Adrenal gland (tissue), 12 donors: Measurements from ENCODE around the gene TNS4. TPM values are rescaled to one million over a fixed set of nuclear protein-coding genes. Genes with fewer than 3 reads are reported as not detected.

Source experiments
- DNase-seq, 7 donors: peaks; one replicate each; pipeline ENCODE4 v3.0.0-alpha.2; 2019 to 2020
- H3K27ac ChIP-seq, 5 donors: fragments of 200-600 bp; sonication (generic) in 4 of 5; 1 replicate in 3 of 5; 2 replicates in 2 of 5; pipeline versions ENCODE4 v1.5.1 to v1.8.0; 2016 to 2020; ENCODE audit warnings: mild to moderate bottlenecking in 1 of 5
- H3K27me3 ChIP-seq: fragments of 200-600 bp; 2 replicates; pipeline ENCODE4 v1.8.0; 2021
- H3K36me3 ChIP-seq, 2 donors: fragments of 200-600 bp; replicated peaks in 1 of 2; 1 replicate in 1 of 2; 2 replicates in 1 of 2; pipeline versions ENCODE4 v1.5.1 to v1.8.0; 2018 to 2022
- H3K4me1 ChIP-seq, 2 donors: fragments of 200-600 bp; replicated peaks in 1 of 2; 1 replicate in 1 of 2; 2 replicates in 1 of 2; pipeline versions ENCODE4 v1.5.1 to v1.8.0; 2018 to 2021
- H3K4me3 ChIP-seq, 4 donors: fragments of 200-600 bp; sonication (generic) in 3 of 4; one replicate each; pipeline ENCODE4 v1.5.1; 2016 to 2018
- H3K9me3 ChIP-seq, 3 donors: fragments of 200-600 bp; sonication (generic) in 1 of 3; replicated peaks in 1 of 3; 1 replicate in 2 of 3; 2 replicates in 1 of 3; pipeline versions ENCODE4 v1.5.1 to v1.8.0; 2016 to 2021
- POLR2A ChIP-seq, 2 donors: fragments of 450-650 bp; IDR thresholded peaks; one replicate each; pipeline ENCODE4 v1.6.1; 2017; ENCODE audit warnings: antibody characterized with exemption in 2 of 2, mild to moderate bottlenecking in 2 of 2, moderate library complexity in 1 of 2
- WGBS, 4 donors: extraction: QIAGEN DNeasy Blood & Tissue Kit in 2 of 4; methylation state at CpG; one replicate each; pipeline versions ENCODE4 v1.1.5 to v1.1.7; 2013 to 2017; 5-methylcytosine and 5-hydroxymethylcytosine counted together
- intact Hi-C, 2 donors: fragments of 100-400 bp; cut with DNase I; formaldehyde crosslinking; loops; one replicate each; pipeline versions ENCODE4 v1.14.1 to v1.15.0; 2022 to 2023
- polyA plus RNA-seq, 3 donors: library from polyadenylated mRNA; stranded (reverse); fragments of 200-250 nt in 2 of 3; fragments of 350-450 nt in 1 of 3; fragmentation: Illumina TruSeq in 1 of 3; extraction: RNeasy Lipid Tissue Mini Kit (QIAGEN cat#74804) in 1 of 3; gene quantifications; one replicate each; pipeline ENCODE4 v1.2.3, GENCODE V29; 2013 to 2014
- total RNA-seq, 9 donors: library from RNA; depleted of rRNA in 4 of 9; stranded (reverse); fragments of >200 nt in 4 of 9; fragments of 120-200 nt in 1 of 9; fragmentation: NEBNext Ultra II Directional in 1 of 9; extraction: Animal tissue kit (Norgen Biotek cat#: 25700) in 1 of 9; gene quantifications; one replicate each; pipeline versions ENCODE4 v1.1.0 to v1.2.4, GENCODE V29; 2013 to 2023
- TF ChIP-seq, protein P1 (sequence below), 6 experiments: fragments of 450-650 bp in 4 of 6; fragments of 200-600 bp in 2 of 6; sonication (generic) in 1 of 6; IDR thresholded peaks; 1 replicate in 5 of 6; 2 replicates in 1 of 6; pipeline versions ENCODE4 v1.5.1 to v1.8.0; 2016 to 2021; ENCODE audit warnings: antibody characterized with exemption in 6 of 6, mild to moderate bottlenecking in 2 of 6, moderate library complexity in 1 of 6
- donor health status: healthy with polysubstance abuse.
- donor health status: Bipolar disorder and iron deficiency.
- donor health status: DM: yes; HTN: yes; CAD: no.
- donor health status: DM: no; HTN: no; CAD: no.
- donor health status: DM: no; HTN: no; CAD: no.
- donor health status: DM: yes; HTN: yes; CAD: no.

The TNS4 gene
- total and polyA plus RNA-seq, 12 donors = 0.07 to 0.32 (median 0.11) TPM; not detected in 7

DNA sequence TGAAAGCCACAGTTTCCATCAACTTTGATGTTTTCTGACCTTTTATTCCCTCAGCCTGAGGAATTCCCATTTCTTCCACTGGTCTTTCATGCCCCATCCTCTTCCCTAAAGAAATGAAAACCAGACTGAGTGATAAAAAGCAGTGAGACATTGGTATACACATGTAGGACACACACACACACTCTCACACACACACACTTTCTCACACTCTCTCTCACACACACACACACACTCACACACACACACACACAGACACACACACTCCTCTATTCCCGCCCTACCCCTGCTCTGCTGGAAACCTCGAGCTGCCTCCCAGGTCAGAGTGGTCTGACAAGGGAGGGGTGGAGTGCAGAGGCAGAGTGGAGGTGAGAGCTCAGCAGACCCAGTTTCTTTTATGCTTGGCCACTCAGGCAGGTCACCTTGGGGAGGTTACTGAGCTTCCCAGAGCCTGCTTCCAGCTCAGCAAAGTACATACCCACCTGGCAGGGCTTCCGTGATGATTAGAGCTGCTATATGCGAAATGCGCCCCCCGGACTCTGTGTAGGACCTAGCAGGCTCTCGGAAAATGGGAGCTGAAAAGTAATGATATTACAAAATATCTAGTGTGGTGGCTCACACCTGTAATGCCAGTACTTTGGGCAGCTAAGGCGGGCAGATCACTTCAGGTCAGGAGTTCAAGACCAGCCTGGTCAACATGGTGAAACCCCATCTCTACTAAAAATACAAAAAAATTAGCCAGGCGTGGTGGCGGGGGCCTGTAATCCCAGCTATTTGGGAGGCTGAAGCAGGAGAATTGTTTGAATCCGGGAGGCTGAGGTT lies 33.2 kb upstream of the TNS4 start:
- TF ChIP-seq POLR2A (IDR thresholded peaks at IDR 0.05) = no peak
- TF ChIP-seq, protein P1, sequence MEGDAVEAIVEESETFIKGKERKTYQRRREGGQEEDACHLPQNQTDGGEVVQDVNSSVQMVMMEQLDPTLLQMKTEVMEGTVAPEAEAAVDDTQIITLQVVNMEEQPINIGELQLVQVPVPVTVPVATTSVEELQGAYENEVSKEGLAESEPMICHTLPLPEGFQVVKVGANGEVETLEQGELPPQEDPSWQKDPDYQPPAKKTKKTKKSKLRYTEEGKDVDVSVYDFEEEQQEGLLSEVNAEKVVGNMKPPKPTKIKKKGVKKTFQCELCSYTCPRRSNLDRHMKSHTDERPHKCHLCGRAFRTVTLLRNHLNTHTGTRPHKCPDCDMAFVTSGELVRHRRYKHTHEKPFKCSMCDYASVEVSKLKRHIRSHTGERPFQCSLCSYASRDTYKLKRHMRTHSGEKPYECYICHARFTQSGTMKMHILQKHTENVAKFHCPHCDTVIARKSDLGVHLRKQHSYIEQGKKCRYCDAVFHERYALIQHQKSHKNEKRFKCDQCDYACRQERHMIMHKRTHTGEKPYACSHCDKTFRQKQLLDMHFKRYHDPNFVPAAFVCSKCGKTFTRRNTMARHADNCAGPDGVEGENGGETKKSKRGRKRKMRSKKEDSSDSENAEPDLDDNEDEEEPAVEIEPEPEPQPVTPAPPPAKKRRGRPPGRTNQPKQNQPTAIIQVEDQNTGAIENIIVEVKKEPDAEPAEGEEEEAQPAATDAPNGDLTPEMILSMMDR (IDR thresholded peaks at IDR 0.05) = no peak
- no peak overlapping the region for H3K4me3 ChIP-seq
- 80 to 85% (median 85%) methylated on average over 11 of the region's 11 CpGs for WGBS, 4 donors
- no peaks in the 10 kb centered on the region for H3K27me3 ChIP-seq
- H3K36me3 ChIP-seq = no peaks in the 10 kb centered on the region
- peak overlapping the region in 1 of 5 donors; percentile 61 for H3K27ac ChIP-seq
- DNase-seq = peak in 1 of 7 donors; percentile 15
- H3K9me3 ChIP-seq = no peaks in the 10 kb centered on the region
- H3K4me1 ChIP-seq = peaks cover 16 to 35% of the 10 kb centered on the region in 2 donors
- intact Hi-C loops = loop anchor here (2.0 to 10.0 kb wide), 3 partner anchors 92 to 170 kb away; partner anchors contain the start of genes IGFBP4 (in 2 of the 2) and GJD3 (in 1 of the 2)

DNA sequence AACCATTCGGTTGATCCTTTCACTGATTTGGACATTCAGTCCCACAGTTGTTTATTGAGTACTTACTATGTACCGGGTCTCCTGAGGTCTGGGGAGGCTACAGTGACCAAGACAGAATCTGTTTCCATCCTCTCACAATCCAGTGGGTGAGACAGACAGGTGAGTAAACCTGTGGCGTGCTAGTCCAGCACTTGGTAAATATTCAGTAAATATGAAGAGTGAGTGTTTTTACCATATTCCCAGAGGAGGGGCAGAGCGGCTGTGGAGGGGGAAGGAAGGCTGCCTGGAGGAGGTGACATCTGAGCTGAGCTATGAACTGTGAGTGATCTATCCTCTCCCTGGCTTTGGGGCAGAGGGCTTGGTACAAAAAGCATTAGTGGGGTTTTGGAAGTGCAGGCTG lies 32.5 kb upstream of the TNS4 start:
- no peaks in the 10 kb centered on the region for H3K9me3 ChIP-seq
- peak overlapping the region in 2 of 5 donors; percentile 35 to 61 for H3K27ac ChIP-seq
- H3K36me3 ChIP-seq = no peaks in the 10 kb centered on the region
- intact Hi-C loops = loop anchor here (2.0 to 10.0 kb wide), 3 partner anchors 91 to 169 kb away; partner anchors contain the start of genes IGFBP4 (in 2 of the 2) and GJD3 (in 1 of the 2)
- H3K4me1 ChIP-seq = peaks cover 12 to 35% of the 10 kb centered on the region in 2 donors
- peak in 1 of 7 donors; percentile 18 for DNase-seq
- WGBS, 4 donors = 56 to 75% (median 64%) methylated on average over 4 of the region's 4 CpGs
- no peaks in the 10 kb centered on the region for H3K27me3 ChIP-seq
- no peak overlapping the region for H3K4me3 ChIP-seq
- TF ChIP-seq, protein P1 (IDR thresholded peaks at IDR 0.05) = no peak
- TF ChIP-seq POLR2A (IDR thresholded peaks at IDR 0.05) = no peak

GRCh38 chr17:40532520-40533253 lies 31.3 kb upstream of the TNS4 start:
- Histone ChIP-seq H3K4me3 (no peak overlapping the region), H3K27ac (peak overlapping the region in 2 of 5 donors; percentile 48 to 70), H3K36me3 (no peaks in the 10 kb centered on the region), H3K27me3 (no peaks in the 10 kb centered on the region), H3K4me1 (peaks cover 0 to 23% of the 10 kb centered on the region in 2 donors), H3K9me3 (no peaks in the 10 kb centered on the region)
- 32 to 40% (median 37%) methylated on average over 6 of the region's 6 CpGs for WGBS, 4 donors
- TF ChIP-seq, protein P1 (IDR thresholded peaks at IDR 0.05) = no peak
- TF ChIP-seq POLR2A (IDR thresholded peaks at IDR 0.05) = no peak
- DNase-seq = peak in 2 of 7 donors; percentile 4 to 24
- intact Hi-C loops = loop anchor here (5.0 to 10.0 kb wide), 2 partner anchors 90 to 168 kb away; partner anchors contain the start of genes GJD3 (in 1 of the 2) and IGFBP4 (in 1 of the 2)
